Measurements from ENCODE around the gene SLC4A8.

SLC4A8 gene

DNA sequence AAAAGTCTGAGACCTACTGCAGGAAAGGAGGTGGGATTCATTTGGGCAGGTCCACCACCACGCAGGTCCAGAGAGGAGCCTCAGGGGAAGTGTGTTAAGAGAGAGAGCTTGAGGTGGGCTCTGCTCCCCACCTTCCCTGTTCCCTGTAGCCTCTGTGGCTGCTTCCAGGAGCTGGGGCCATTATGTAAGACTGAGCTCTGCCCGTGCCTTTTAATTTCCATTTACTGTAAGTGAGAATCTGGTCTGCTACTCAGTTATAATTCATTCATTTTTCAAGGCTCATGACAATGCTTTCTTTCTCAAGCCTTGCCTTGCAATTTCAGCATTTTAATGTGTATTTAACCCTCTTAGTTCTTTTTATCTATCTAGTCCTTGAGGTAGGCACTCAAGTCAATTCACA lies 8.3 kb downstream of the SLC4A8 start:
- no peak overlapping the region for H3K4me3 ChIP-seq (ENCODE audit: control insufficient read depth, low read depth, low read length)
- no peak for TF ChIP-seq CTCF (conservative IDR thresholded peaks at IDR 0.05; ENCODE audit: control insufficient read depth, insufficient read depth, low read depth, low read length)
- no peak for DNase-seq (ENCODE audit: low read depth)

GRCh38 chr12:51434305-51434704 lies 9.7 kb downstream of the SLC4A8 start:
- DNase-seq (ENCODE audit: low read depth): peak; percentile 17
- TF ChIP-seq CTCF (conservative IDR thresholded peaks at IDR 0.05; ENCODE audit: control insufficient read depth, insufficient read depth, low read depth, low read length): no peak
- H3K4me3 ChIP-seq (ENCODE audit: control insufficient read depth, low read depth, low read length): no peak overlapping the region

- TF ChIP-seq CTCF (conservative IDR thresholded peaks at IDR 0.05; ENCODE audit: control insufficient read depth, insufficient read depth, low read depth, low read length): no peak
- DNase-seq (ENCODE audit: low read depth): no peak
- H3K4me3 ChIP-seq (ENCODE audit: control insufficient read depth, low read depth, low read length): no peak overlapping the region
Observed at GRCh38 chr12:51437431-51437830, 12.8 kb downstream of the SLC4A8 start.

DNA sequence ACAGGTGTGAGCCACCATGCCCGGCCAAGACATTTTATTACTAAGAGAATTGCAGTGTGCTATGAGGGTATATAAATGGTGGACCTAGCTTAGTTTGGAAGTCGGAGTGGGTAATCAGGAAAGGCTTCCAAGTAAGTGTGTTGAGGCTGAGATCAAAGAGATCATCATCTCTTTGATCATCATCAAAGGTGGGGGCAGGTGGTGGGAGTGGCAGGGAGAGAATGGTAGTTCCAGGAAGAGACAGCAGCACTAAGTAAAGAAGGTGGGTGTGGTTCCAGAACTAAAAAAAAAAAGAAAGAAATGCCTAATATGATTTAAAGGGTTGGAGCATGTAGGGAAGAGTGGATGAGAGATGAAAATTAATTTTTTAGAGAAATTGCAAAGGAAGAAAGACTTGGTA lies 14.7 kb downstream of the SLC4A8 start:
- TF ChIP-seq CTCF (conservative IDR thresholded peaks at IDR 0.05; ENCODE audit: control insufficient read depth, insufficient read depth, low read depth, low read length): no peak
- DNase-seq (ENCODE audit: low read depth): no peak
- no peak overlapping the region for H3K4me3 ChIP-seq (ENCODE audit: control insufficient read depth, low read depth, low read length)

- TF ChIP-seq CTCF (conservative IDR thresholded peaks at IDR 0.05; ENCODE audit: control insufficient read depth, insufficient read depth, low read depth, low read length): no peak
- H3K4me3 ChIP-seq (ENCODE audit: control insufficient read depth, low read depth, low read length): no peak overlapping the region
- peak; percentile 90 for DNase-seq (ENCODE audit: low read depth)
Observed at GRCh38 chr12:51441583-51441982, 17.0 kb downstream of the SLC4A8 start.

DNA sequence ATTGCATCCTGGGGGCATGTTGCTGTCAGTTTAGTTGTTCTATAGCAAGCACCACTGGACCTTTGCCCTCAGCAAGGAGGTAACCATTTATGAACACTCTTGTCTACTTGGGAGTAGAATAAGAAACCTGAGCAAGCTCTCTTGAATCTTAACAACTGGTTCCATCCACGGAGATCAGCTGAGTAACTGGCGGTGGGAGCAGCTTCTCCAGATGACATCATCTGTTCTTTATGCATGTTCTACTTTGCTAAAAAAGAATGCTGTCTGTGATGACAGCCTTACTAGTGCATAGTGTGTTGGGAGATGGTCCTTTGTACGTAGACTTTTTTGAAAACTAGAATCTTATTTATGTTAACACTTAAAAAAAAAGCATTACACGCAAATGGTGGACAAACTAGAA lies 17.7 kb downstream of the SLC4A8 start:
- no peak for TF ChIP-seq CTCF (conservative IDR thresholded peaks at IDR 0.05; ENCODE audit: control insufficient read depth, insufficient read depth, low read depth, low read length)
- peak; percentile 76 for DNase-seq (ENCODE audit: low read depth)
- no peak overlapping the region for H3K4me3 ChIP-seq (ENCODE audit: control insufficient read depth, low read depth, low read length)

GRCh38 chr12:51443573-51443972 lies 18.9 kb downstream of the SLC4A8 start:
- no peak for DNase-seq (ENCODE audit: low read depth)
- TF ChIP-seq CTCF (conservative IDR thresholded peaks at IDR 0.05; ENCODE audit: control insufficient read depth, insufficient read depth, low read depth, low read length): no peak
- no peak overlapping the region for H3K4me3 ChIP-seq (ENCODE audit: control insufficient read depth, low read depth, low read length)
